Glomerular visceral epithelial cell (primary cell): Measurements from ENCODE around the gene STPG3.
A peak's percentile ranks its signal among the peaks of the same experiment; 100 is the strongest.

Experiments
- DNase-seq: peaks from one replicate; pipeline ENCODE4 v3.0.0-alpha.2; 2016; ENCODE audit errors: extremely low spot score

Gene STPG3

GRCh38 chr9:137222190-137223077 lies 28.7 kb upstream of the STPG3 start, which contains the start of gene RNF208:
RNF208 (minus strand) TSS chr9:137222240; CDS start chr9:137221212, 1,028 bp downstream.
- DNase-seq = no peak

- peak; percentile 99 for DNase-seq
Observed at GRCh38 chr9:137223078-137223970, 27.8 kb upstream of the STPG3 start.

GRCh38 chr9:137224830-137225694 lies 26.0 kb upstream of the STPG3 start, which contains the start of gene CYSRT1:
CYSRT1 (plus strand) TSS chr9:137225174; CDS start chr9:137225622, 448 bp downstream.
- no peak for DNase-seq

- no peak for DNase-seq
Observed at GRCh38 chr9:137225699-137226331, 25.3 kb upstream of the STPG3 start.

- DNase-seq = peak; percentile 78
Observed at GRCh38 chr9:137226338-137227053, 24.6 kb upstream of the STPG3 start.

- DNase-seq = peak; percentile 86
Observed at GRCh38 chr9:137227054-137227852, 23.8 kb upstream of the STPG3 start, which contains the start of gene RNF224. RNF224 (plus strand) TSS chr9:137227502; CDS start chr9:137228336, 834 bp downstream.

GRCh38 chr9:137227853-137228505 lies 23.1 kb upstream of the STPG3 start:
- no peak for DNase-seq

- no peak for DNase-seq
Observed at GRCh38 chr9:137228506-137228967, 22.5 kb upstream of the STPG3 start.

GRCh38 chr9:137228968-137229896 lies 21.9 kb upstream of the STPG3 start:
- DNase-seq = no peak

GRCh38 chr9:137229903-137230704 lies 21.0 kb upstream of the STPG3 start:
- DNase-seq = no peak

- no peak for DNase-seq
Observed at GRCh38 chr9:137230705-137231371, 20.2 kb upstream of the STPG3 start, which contains the start of gene SLC34A3. SLC34A3 (plus strand) TSS chr9:137230901; CDS start chr9:137231703, 802 bp downstream.

- DNase-seq = no peak
Observed at GRCh38 chr9:137231372-137232039, 19.6 kb upstream of the STPG3 start.

GRCh38 chr9:137232101-137232500 lies 19.0 kb upstream of the STPG3 start:
- no peak for DNase-seq

GRCh38 chr9:137232510-137232909 lies 18.6 kb upstream of the STPG3 start:
- DNase-seq = no peak
